ENCODE results near the gene IER5. TPM values are rescaled to one million over a fixed set of nuclear protein-coding genes. Genes with fewer than 3 reads are reported as not detected.

Gene IER5
- total and polyA plus RNA-seq, 9 of the 15 experiments (the other 6 are each of a cell fraction or from before 2014, with no cell fraction given), result 2.4 to 32.1 (median 12.0) TPM

DNA sequence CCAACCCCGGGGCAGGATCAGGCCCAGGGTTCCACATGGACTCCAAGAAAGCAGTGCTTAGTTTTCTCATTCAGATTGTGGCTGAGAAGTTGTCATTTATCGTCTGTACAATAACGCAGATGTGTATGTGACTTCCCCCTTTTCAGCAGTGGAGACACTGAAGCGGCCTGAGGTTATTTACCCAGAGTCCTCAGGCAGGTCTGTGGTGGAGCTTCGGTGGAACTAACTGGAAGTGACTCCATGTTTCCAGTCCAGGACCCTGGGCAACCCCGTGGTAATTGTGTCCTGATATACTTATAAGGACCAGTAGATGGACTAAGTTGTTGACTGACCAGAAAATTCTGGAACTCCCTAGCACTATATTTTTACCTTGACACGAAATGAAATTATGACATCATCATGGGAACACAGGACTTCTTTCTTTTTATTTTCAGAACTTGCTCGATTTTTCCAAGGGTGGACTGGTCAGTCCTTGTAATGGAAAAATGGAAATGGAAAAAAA, 1.0 kb upstream of the IER5 start (continued):
- TF ChIP-seq ELF2 (CRISPR knock-in tag; IDR thresholded peaks at IDR 0.05) (peak; percentile 67; the same call in 1 of the 2 replicates), TEAD4 (IDR thresholded peaks at IDR 0.05; ENCODE audit: low read length) (peak; percentile 14; the same call in 1 of the 2 replicates), TEAD4 (CRISPR knock-in tag; IDR thresholded peaks at IDR 0.05; ENCODE audit: borderline replicate concordance) (no peak), BRD4 (IDR thresholded peaks at IDR 0.05) (no peak), FOXK1 (CRISPR knock-in tag; IDR thresholded peaks at IDR 0.05; ENCODE audit: borderline replicate concordance) (peak; percentile 25; the same call in 1 of the 2 replicates), ZNF695 (CRISPR knock-in tag; IDR thresholded peaks at IDR 0.05) (no peak), MTA1 (IDR thresholded peaks at IDR 0.05; ENCODE audit: borderline replicate concordance) (peak; percentile 73; the same call in 1 of the 2 replicates), MYC (IDR thresholded peaks at IDR 0.05; ENCODE audit: low read depth, low read length) (no peak), MYC (CRISPR knock-in tag; IDR thresholded peaks at IDR 0.05; ENCODE audit: borderline replicate concordance, low read depth) (0 out of 2 replicates have a peak, but pooled peaks have one; percentile 1), OTX1 (CRISPR knock-in tag; IDR thresholded peaks at IDR 0.05) (0 out of 2 replicates have a peak, but pooled peaks have one; percentile 17), TCF7 (IDR thresholded peaks at IDR 0.05; ENCODE audit: borderline replicate concordance) (no peak)
- TF ChIP-seq, protein P1, sequence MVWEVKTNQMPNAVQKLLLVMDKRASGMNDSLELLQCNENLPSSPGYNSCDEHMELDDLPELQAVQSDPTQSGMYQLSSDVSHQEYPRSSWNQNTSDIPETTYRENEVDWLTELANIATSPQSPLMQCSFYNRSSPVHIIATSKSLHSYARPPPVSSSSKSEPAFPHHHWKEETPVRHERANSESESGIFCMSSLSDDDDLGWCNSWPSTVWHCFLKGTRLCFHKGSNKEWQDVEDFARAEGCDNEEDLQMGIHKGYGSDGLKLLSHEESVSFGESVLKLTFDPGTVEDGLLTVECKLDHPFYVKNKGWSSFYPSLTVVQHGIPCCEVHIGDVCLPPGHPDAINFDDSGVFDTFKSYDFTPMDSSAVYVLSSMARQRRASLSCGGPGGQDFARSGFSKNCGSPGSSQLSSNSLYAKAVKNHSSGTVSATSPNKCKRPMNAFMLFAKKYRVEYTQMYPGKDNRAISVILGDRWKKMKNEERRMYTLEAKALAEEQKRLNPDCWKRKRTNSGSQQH (CRISPR knock-in tag; IDR thresholded peaks at IDR 0.05), result no peak
- TF ChIP-seq, protein P2, sequence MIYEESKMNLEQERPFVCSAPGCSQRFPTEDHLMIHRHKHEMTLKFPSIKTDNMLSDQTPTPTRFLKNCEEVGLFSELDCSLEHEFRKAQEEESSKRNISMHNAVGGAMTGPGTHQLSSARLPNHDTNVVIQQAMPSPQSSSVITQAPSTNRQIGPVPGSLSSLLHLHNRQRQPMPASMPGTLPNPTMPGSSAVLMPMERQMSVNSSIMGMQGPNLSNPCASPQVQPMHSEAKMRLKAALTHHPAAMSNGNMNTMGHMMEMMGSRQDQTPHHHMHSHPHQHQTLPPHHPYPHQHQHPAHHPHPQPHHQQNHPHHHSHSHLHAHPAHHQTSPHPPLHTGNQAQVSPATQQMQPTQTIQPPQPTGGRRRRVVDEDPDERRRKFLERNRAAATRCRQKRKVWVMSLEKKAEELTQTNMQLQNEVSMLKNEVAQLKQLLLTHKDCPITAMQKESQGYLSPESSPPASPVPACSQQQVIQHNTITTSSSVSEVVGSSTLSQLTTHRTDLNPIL (CRISPR knock-in tag; IDR thresholded peaks at IDR 0.05), result no peak
- TF ChIP-seq, protein P3, sequence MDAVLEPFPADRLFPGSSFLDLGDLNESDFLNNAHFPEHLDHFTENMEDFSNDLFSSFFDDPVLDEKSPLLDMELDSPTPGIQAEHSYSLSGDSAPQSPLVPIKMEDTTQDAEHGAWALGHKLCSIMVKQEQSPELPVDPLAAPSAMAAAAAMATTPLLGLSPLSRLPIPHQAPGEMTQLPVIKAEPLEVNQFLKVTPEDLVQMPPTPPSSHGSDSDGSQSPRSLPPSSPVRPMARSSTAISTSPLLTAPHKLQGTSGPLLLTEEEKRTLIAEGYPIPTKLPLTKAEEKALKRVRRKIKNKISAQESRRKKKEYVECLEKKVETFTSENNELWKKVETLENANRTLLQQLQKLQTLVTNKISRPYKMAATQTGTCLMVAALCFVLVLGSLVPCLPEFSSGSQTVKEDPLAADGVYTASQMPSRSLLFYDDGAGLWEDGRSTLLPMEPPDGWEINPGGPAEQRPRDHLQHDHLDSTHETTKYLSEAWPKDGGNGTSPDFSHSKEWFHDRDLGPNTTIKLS (IDR thresholded peaks at IDR 0.05; ENCODE audit: borderline replicate concordance, low read depth), result no peak
- TF ChIP-seq, protein P4, sequence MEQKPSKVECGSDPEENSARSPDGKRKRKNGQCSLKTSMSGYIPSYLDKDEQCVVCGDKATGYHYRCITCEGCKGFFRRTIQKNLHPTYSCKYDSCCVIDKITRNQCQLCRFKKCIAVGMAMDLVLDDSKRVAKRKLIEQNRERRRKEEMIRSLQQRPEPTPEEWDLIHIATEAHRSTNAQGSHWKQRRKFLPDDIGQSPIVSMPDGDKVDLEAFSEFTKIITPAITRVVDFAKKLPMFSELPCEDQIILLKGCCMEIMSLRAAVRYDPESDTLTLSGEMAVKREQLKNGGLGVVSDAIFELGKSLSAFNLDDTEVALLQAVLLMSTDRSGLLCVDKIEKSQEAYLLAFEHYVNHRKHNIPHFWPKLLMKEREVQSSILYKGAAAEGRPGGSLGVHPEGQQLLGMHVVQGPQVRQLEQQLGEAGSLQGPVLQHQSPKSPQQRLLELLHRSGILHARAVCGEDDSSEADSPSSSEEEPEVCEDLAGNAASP (IDR thresholded peaks at IDR 0.05), result no peak
- TF ChIP-seq, protein P5, sequence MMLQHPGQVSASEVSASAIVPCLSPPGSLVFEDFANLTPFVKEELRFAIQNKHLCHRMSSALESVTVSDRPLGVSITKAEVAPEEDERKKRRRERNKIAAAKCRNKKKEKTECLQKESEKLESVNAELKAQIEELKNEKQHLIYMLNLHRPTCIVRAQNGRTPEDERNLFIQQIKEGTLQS (IDR thresholded peaks at IDR 0.05), result peak; percentile 98
- TF ChIP-seq, protein P5 (CRISPR knock-in tag; conservative IDR thresholded peaks at IDR 0.05), result peak; percentile 42; the same call in 1 of the 2 replicates
- TF ChIP-seq, protein P6, sequence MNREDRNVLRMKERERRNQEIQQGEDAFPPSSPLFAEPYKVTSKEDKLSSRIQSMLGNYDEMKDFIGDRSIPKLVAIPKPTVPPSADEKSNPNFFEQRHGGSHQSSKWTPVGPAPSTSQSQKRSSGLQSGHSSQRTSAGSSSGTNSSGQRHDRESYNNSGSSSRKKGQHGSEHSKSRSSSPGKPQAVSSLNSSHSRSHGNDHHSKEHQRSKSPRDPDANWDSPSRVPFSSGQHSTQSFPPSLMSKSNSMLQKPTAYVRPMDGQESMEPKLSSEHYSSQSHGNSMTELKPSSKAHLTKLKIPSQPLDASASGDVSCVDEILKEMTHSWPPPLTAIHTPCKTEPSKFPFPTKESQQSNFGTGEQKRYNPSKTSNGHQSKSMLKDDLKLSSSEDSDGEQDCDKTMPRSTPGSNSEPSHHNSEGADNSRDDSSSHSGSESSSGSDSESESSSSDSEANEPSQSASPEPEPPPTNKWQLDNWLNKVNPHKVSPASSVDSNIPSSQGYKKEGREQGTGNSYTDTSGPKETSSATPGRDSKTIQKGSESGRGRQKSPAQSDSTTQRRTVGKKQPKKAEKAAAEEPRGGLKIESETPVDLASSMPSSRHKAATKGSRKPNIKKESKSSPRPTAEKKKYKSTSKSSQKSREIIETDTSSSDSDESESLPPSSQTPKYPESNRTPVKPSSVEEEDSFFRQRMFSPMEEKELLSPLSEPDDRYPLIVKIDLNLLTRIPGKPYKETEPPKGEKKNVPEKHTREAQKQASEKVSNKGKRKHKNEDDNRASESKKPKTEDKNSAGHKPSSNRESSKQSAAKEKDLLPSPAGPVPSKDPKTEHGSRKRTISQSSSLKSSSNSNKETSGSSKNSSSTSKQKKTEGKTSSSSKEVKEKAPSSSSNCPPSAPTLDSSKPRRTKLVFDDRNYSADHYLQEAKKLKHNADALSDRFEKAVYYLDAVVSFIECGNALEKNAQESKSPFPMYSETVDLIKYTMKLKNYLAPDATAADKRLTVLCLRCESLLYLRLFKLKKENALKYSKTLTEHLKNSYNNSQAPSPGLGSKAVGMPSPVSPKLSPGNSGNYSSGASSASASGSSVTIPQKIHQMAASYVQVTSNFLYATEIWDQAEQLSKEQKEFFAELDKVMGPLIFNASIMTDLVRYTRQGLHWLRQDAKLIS (CRISPR knock-in tag; IDR thresholded peaks at IDR 0.05), result 0 out of 2 replicates have a peak, but pooled peaks have one; percentile 52
